ENCODE data around the gene ANK2. TPM values are rescaled to one million over a fixed set of nuclear protein-coding genes. Genes with fewer than 3 reads are reported as not detected.

Gene ANK2
- total RNA-seq, 4 donors from 2014 or later = 27.4 to 142 (median 47.2) TPM

GRCh38 chr4:113187358-113187757 is 137.9 kb downstream of the ANK2 start:
- DNase-seq = no peak
- Histone ChIP-seq H3K4me3 (no peak overlapping the region), H3K4me1 (no peaks in the 10 kb centered on the region), H3K27ac (no peak overlapping the region), H3K36me3 (no peaks in the 10 kb centered on the region), H3K9me3 (no peaks in the 10 kb centered on the region), H3K27me3 (no peaks in the 10 kb centered on the region)
- intact Hi-C loops (cut with DNase I; ENCODE audit: low total_unique reads) = no loop called here
- TF ChIP-seq CTCF (IDR thresholded peaks at IDR 0.05) (no peak), POLR2A (IDR thresholded peaks at IDR 0.05) (no peak)

GRCh38 chr4:113189546-113189945 is 140.1 kb downstream of the ANK2 start:
- Histone ChIP-seq H3K36me3 (no peaks in the 10 kb centered on the region), H3K4me1 (no peaks in the 10 kb centered on the region), H3K9me3 (no peaks in the 10 kb centered on the region), H3K4me3 (no peak overlapping the region), H3K27ac (no peak overlapping the region), H3K27me3 (no peaks in the 10 kb centered on the region)
- DNase-seq = no peak
- intact Hi-C loops (cut with DNase I; ENCODE audit: low total_unique reads) = no loop called here
- no peak for TF ChIP-seq POLR2A (IDR thresholded peaks at IDR 0.05)
- no peak for TF ChIP-seq CTCF (IDR thresholded peaks at IDR 0.05)

GRCh38 chr4:113209153-113209552 is 159.7 kb downstream of the ANK2 start:
- no peak overlapping the region for H3K27ac ChIP-seq
- no peaks in the 10 kb centered on the region for H3K36me3 ChIP-seq
- no peaks in the 10 kb centered on the region for H3K9me3 ChIP-seq
- H3K27me3 ChIP-seq = no peaks in the 10 kb centered on the region
- no peak for TF ChIP-seq POLR2A (IDR thresholded peaks at IDR 0.05)
- TF ChIP-seq CTCF (IDR thresholded peaks at IDR 0.05) = no peak
- intact Hi-C loops (cut with DNase I; ENCODE audit: low total_unique reads) = no loop called here
- DNase-seq = no peak
- no peaks in the 10 kb centered on the region for H3K4me1 ChIP-seq
- no peak overlapping the region for H3K4me3 ChIP-seq

GRCh38 chr4:113209652-113210320 is 160.3 kb downstream of the ANK2 start:
- Histone ChIP-seq H3K27me3 (no peaks in the 10 kb centered on the region), H3K9me3 (no peaks in the 10 kb centered on the region), H3K4me1 (no peaks in the 10 kb centered on the region), H3K27ac (no peak overlapping the region), H3K36me3 (no peaks in the 10 kb centered on the region), H3K4me3 (no peak overlapping the region)
- TF ChIP-seq CTCF (IDR thresholded peaks at IDR 0.05) (no peak), POLR2A (IDR thresholded peaks at IDR 0.05) (no peak)
- intact Hi-C loops (cut with DNase I; ENCODE audit: low total_unique reads) = no loop called here
- no peak for DNase-seq

GRCh38 chr4:113212613-113213012 is 163.2 kb downstream of the ANK2 start:
- H3K4me1 ChIP-seq = no peaks in the 10 kb centered on the region
- no peaks in the 10 kb centered on the region for H3K9me3 ChIP-seq
- no peaks in the 10 kb centered on the region for H3K27me3 ChIP-seq
- no peaks in the 10 kb centered on the region for H3K36me3 ChIP-seq
- intact Hi-C loops (cut with DNase I; ENCODE audit: low total_unique reads) = no loop called here
- H3K4me3 ChIP-seq = no peak overlapping the region
- no peak for TF ChIP-seq CTCF (IDR thresholded peaks at IDR 0.05)
- TF ChIP-seq POLR2A (IDR thresholded peaks at IDR 0.05) = no peak
- no peak for DNase-seq
- no peak overlapping the region for H3K27ac ChIP-seq

All from uterus (tissue), 4 donors.